Measurements from ENCODE around the gene SURF2. TPM values are rescaled to one million over a fixed set of nuclear protein-coding genes. Genes with fewer than 3 reads are reported as not detected.
"Not testable (repeated sequence)": the region's sequence is repeated elsewhere in the genome, so short reads cannot be mapped to it uniquely, and the experiment has no call there.

The SURF2 gene
- total RNA-seq, 4 donors from 2014 or later, result 15.3 to 42.3 (median 31.2) TPM

- Histone ChIP-seq H3K27me3 (peaks cover 12% of the 10 kb centered on the region), H3K27ac (no peak overlapping the region), H3K4me1 (peaks cover 8% of the 10 kb centered on the region), H3K36me3 (no peaks in the 10 kb centered on the region), H3K4me3 (no peak overlapping the region), H3K9me3 (no peaks in the 10 kb centered on the region)
- 91% methylated on average over 10 of the region's 13 CpGs for WGBS
- TF ChIP-seq POLR2A (IDR thresholded peaks at IDR 0.05), result no peak
- TF ChIP-seq CTCF (IDR thresholded peaks at IDR 0.05), result no peak
- TF ChIP-seq POLR2AphosphoS5 (IDR thresholded peaks at IDR 0.05), result no peak
- no peak for TF ChIP-seq EP300 (IDR thresholded peaks at IDR 0.05)
- DNase-seq (ENCODE audit: low spot score in 2 of 2), result no peak
Observed at GRCh38 chr9:133389562-133389961, 33.2 kb downstream of the SURF2 start.

- DNase-seq (ENCODE audit: low spot score in 2 of 2), result no peak
- no peak overlapping the region for H3K27ac ChIP-seq
- no peak for TF ChIP-seq POLR2A (IDR thresholded peaks at IDR 0.05)
- TF ChIP-seq CTCF (IDR thresholded peaks at IDR 0.05), result no peak
- TF ChIP-seq POLR2AphosphoS5 (IDR thresholded peaks at IDR 0.05), result no peak
- TF ChIP-seq EP300 (IDR thresholded peaks at IDR 0.05), result no peak
- H3K4me3 ChIP-seq, result no peak overlapping the region
- H3K36me3 ChIP-seq, result no peaks in the 10 kb centered on the region
- H3K27me3 ChIP-seq, result peaks cover 20% of the 10 kb centered on the region
- 85% methylated on average over 7 of the region's 7 CpGs for WGBS
- H3K9me3 ChIP-seq, result no peaks in the 10 kb centered on the region
- peaks cover 8% of the 10 kb centered on the region for H3K4me1 ChIP-seq
Observed at GRCh38 chr9:133390713-133391112, 34.4 kb downstream of the SURF2 start.

GRCh38 chr9:133391449-133391848 lies 35.1 kb downstream of the SURF2 start:
- not testable (repeated sequence) for H3K27ac ChIP-seq; H3K9me3 ChIP-seq; H3K36me3 ChIP-seq; H3K4me3 ChIP-seq; H3K4me1 ChIP-seq; DNase-seq (ENCODE audit: low spot score in 2 of 2)
- 70% methylated on average over 2 of the region's 4 CpGs for WGBS
- peaks cover 21% of the 10 kb centered on the region for H3K27me3 ChIP-seq

- WGBS, result 98% methylated on average over 3 of the region's 3 CpGs
- not testable (repeated sequence) for H3K9me3 ChIP-seq; H3K4me3 ChIP-seq; H3K4me1 ChIP-seq; H3K36me3 ChIP-seq; H3K27ac ChIP-seq; DNase-seq (ENCODE audit: low spot score in 2 of 2)
- peaks cover 21% of the 10 kb centered on the region for H3K27me3 ChIP-seq
Observed at GRCh38 chr9:133392308-133392707, 36.0 kb downstream of the SURF2 start.

GRCh38 chr9:133393399-133393798 lies 37.0 kb downstream of the SURF2 start:
- H3K9me3 ChIP-seq, result no peaks in the 10 kb centered on the region
- no peak overlapping the region for H3K27ac ChIP-seq
- TF ChIP-seq CTCF (IDR thresholded peaks at IDR 0.05), result no peak
- no peak for TF ChIP-seq EP300 (IDR thresholded peaks at IDR 0.05)
- TF ChIP-seq POLR2AphosphoS5 (IDR thresholded peaks at IDR 0.05), result no peak
- H3K36me3 ChIP-seq, result no peaks in the 10 kb centered on the region
- no peaks in the 10 kb centered on the region for H3K4me1 ChIP-seq
- peaks cover 21% of the 10 kb centered on the region for H3K27me3 ChIP-seq
- H3K4me3 ChIP-seq, result no peak overlapping the region
- no peak for DNase-seq (ENCODE audit: low spot score in 2 of 2)
- 87% methylated on average over 3 of the region's 3 CpGs for WGBS

GRCh38 chr9:133394687-133395271 lies 38.4 kb downstream of the SURF2 start:
- Histone ChIP-seq H3K9me3 (no peaks in the 10 kb centered on the region), H3K4me1 (no peaks in the 10 kb centered on the region), H3K36me3 (no peaks in the 10 kb centered on the region), H3K4me3 (no peak overlapping the region), H3K27me3 (peaks cover 21% of the 10 kb centered on the region), H3K27ac (no peak overlapping the region)
- 38% methylated on average over 4 of the region's 8 CpGs for WGBS
- DNase-seq (ENCODE audit: low spot score in 2 of 2), result no peak
- TF ChIP-seq POLR2A (IDR thresholded peaks at IDR 0.05), result no peak
- TF ChIP-seq CTCF (IDR thresholded peaks at IDR 0.05), result no peak

Data from suprapubic skin (tissue), 4 donors.